ENCODE data around the gene TDRD7.

DNA sequence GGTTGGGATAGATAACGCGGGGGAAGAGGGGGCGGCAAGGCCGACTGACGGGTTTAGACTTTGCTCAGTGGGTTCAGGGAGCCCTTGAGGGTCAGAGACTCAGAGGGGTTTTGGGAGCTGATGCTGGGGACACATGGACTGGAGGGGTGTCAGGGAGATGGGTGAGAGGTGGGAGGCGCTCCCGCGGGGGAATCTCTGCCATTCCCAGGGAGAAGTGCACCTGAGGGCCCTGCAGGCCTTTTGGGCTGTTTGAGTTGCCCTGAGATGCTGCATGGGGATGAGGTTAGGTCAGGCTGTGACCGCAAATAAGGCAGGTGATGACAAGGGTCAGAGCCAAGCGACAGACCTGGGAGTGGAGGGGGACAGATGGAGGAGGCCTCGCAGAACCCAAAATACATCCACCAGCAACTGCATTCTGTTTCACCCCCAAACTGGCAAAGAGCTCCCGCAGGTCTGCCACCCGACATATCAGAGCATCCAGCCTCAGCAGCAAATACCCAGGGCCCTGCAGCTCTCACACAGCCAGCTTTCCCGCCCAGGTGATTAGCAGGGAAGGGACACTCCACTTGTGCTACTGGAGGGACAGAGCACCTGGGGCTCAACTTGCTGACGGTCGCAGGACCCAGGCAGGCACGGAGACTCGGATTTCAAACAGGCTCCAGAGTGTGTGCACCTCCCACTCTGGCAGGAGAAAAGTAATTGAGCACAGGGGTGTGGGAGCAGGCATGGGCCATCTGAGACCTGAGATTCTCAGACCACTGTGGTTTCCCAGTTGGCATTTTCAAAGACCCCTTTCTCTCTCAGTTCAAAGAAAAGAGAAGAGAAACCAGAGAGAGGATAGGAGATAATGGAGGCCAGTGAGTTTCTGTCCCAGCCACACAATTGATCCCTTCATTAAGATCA is 116.0 kb downstream of the TDRD7 start:
- TF ChIP-seq, protein P1, sequence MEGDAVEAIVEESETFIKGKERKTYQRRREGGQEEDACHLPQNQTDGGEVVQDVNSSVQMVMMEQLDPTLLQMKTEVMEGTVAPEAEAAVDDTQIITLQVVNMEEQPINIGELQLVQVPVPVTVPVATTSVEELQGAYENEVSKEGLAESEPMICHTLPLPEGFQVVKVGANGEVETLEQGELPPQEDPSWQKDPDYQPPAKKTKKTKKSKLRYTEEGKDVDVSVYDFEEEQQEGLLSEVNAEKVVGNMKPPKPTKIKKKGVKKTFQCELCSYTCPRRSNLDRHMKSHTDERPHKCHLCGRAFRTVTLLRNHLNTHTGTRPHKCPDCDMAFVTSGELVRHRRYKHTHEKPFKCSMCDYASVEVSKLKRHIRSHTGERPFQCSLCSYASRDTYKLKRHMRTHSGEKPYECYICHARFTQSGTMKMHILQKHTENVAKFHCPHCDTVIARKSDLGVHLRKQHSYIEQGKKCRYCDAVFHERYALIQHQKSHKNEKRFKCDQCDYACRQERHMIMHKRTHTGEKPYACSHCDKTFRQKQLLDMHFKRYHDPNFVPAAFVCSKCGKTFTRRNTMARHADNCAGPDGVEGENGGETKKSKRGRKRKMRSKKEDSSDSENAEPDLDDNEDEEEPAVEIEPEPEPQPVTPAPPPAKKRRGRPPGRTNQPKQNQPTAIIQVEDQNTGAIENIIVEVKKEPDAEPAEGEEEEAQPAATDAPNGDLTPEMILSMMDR (optimal IDR thresholded peaks at IDR 0.05 in 1 of 3, IDR thresholded peaks at IDR 0.05 in 1 of 3, conservative IDR thresholded peaks at IDR 0.05 in 1 of 3; ENCODE audit: extremely low read depth in 1 of 3, insufficient read depth in 2 of 3, low read length in 3 of 3): no peak
- TF ChIP-seq EZH2 (IDR thresholded peaks at IDR 0.05; ENCODE audit: low read length): no peak

Measured in keratinocyte (primary cell).